Esophagus muscularis mucosa (tissue), 4 donors: ENCODE data around the gene GLIS2. TPM values are rescaled to one million over a fixed set of nuclear protein-coding genes. Genes with fewer than 3 reads are reported as not detected.

Experiments used
- DNase-seq: peaks from one replicate; pipeline ENCODE4 v3.0.0-alpha.2; 2017; ENCODE audit errors: extremely low spot score
- H3K27ac ChIP-seq, 4 donors: fragments of 200-600 bp; sonication (generic); replicated peaks in 1 of 4; 1 replicate in 3 of 4; 2 replicates in 1 of 4; pipeline ENCODE4 v1.5.1; 2016 to 2019; ENCODE audit warnings: mild to moderate bottlenecking in 1 of 4
- H3K27me3 ChIP-seq, 4 donors: fragments of 200-600 bp; sonication (generic); one replicate each; pipeline versions ENCODE4 v1.5.1 to v1.6.0; 2016 to 2019
- H3K36me3 ChIP-seq, 4 donors: fragments of 200-600 bp; sonication (generic); one replicate each; pipeline ENCODE4 v1.5.1; 2016 to 2019
- H3K4me1 ChIP-seq, 4 donors: fragments of 200-600 bp; sonication (generic); one replicate each; pipeline ENCODE4 v1.5.1; 2016 to 2019
- H3K4me3 ChIP-seq, 4 donors: fragments of 200-600 bp; sonication (generic); 1 replicate in 2 of 4; 2 replicates in 2 of 4; pipeline ENCODE4 v1.5.1; 2016 to 2019; ENCODE audit warnings: mild to moderate bottlenecking in 4 of 4, moderate library complexity in 1 of 4
- H3K9me3 ChIP-seq, 4 donors: fragments of 200-600 bp; sonication (generic); 1 replicate in 3 of 4; 2 replicates in 1 of 4; pipeline ENCODE4 v1.5.1; 2016 to 2019
- EP300 ChIP-seq: sonication (generic); formaldehyde crosslinking; IDR thresholded peaks from one replicate; pipeline ENCODE4 v1.6.1; 2017; ENCODE audit warnings: antibody characterized with exemption
- POLR2A ChIP-seq: fragments of 450-650 bp; IDR thresholded peaks from one replicate; pipeline ENCODE4 v1.6.1; 2017; ENCODE audit warnings: antibody characterized with exemption, moderate library complexity, mild to moderate bottlenecking, low read depth
- POLR2AphosphoS5 ChIP-seq, 2 donors: sonication (generic); formaldehyde crosslinking; IDR thresholded peaks; one replicate each; pipeline ENCODE4 v1.6.1; 2017; ENCODE audit warnings: antibody characterized with exemption in 2 of 2
- WGBS: methylation state at CpG from one replicate; pipeline ENCODE4 v1.1.5; 2018; 5-methylcytosine and 5-hydroxymethylcytosine counted together
- intact Hi-C: fragments of 100-400 bp; cut with DNase I; formaldehyde crosslinking; loops from one replicate; pipeline ENCODE4 v1.15.1; 2023
- total RNA-seq, 4 donors: library from RNA; depleted of rRNA; stranded (reverse); fragments of >200 nt; gene quantifications; one replicate each; pipeline versions ENCODE4 v1.1.0 to v1.2.1, GENCODE V29; 2016
- TF ChIP-seq, protein P1 (sequence below), 3 experiments: fragments of 200-600 bp in 2 of 3; fragments of 450-650 bp in 1 of 3; sonication (generic) in 2 of 3; IDR thresholded peaks; one replicate each; pipeline ENCODE4 v1.5.1; 2017 to 2019; ENCODE audit warnings: antibody characterized with exemption in 3 of 3, mild to moderate bottlenecking in 2 of 3, moderate library complexity in 1 of 3

GLIS2 gene
- total RNA-seq, 4 donors from 2014 or later, result 10.8 to 32.6 (median 14.9) TPM

- Histone ChIP-seq H3K4me3 (peak overlapping the region; percentile 88 to 97 (median 92)), H3K36me3 (no peaks in the 10 kb centered on the region), H3K4me1 (peaks cover 12 to 32% (median 29%) of the 10 kb centered on the region in 4 donors), H3K27me3 (no peaks in the 10 kb centered on the region), H3K27ac (peak overlapping the region; percentile 87 to 91 (median 88)), H3K9me3 (no peaks in the 10 kb centered on the region)
- intact Hi-C loops, result loop anchor here (5.0 kb wide), 1 partner anchor 55 kb away; no protein-coding TSS in a partner anchor
- 0% methylated on average over 2 of the region's 79 CpGs for WGBS
- DNase-seq, result no peak
- TF ChIP-seq POLR2AphosphoS5 (IDR thresholded peaks at IDR 0.05) (no peak), EP300 (no peak), POLR2A (no peak)
- TF ChIP-seq, protein P1, sequence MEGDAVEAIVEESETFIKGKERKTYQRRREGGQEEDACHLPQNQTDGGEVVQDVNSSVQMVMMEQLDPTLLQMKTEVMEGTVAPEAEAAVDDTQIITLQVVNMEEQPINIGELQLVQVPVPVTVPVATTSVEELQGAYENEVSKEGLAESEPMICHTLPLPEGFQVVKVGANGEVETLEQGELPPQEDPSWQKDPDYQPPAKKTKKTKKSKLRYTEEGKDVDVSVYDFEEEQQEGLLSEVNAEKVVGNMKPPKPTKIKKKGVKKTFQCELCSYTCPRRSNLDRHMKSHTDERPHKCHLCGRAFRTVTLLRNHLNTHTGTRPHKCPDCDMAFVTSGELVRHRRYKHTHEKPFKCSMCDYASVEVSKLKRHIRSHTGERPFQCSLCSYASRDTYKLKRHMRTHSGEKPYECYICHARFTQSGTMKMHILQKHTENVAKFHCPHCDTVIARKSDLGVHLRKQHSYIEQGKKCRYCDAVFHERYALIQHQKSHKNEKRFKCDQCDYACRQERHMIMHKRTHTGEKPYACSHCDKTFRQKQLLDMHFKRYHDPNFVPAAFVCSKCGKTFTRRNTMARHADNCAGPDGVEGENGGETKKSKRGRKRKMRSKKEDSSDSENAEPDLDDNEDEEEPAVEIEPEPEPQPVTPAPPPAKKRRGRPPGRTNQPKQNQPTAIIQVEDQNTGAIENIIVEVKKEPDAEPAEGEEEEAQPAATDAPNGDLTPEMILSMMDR (IDR thresholded peaks at IDR 0.05), result no peak
Measured at GRCh38 chr16:4272114-4272956, 43.5 kb upstream of the GLIS2 start.

DNA sequence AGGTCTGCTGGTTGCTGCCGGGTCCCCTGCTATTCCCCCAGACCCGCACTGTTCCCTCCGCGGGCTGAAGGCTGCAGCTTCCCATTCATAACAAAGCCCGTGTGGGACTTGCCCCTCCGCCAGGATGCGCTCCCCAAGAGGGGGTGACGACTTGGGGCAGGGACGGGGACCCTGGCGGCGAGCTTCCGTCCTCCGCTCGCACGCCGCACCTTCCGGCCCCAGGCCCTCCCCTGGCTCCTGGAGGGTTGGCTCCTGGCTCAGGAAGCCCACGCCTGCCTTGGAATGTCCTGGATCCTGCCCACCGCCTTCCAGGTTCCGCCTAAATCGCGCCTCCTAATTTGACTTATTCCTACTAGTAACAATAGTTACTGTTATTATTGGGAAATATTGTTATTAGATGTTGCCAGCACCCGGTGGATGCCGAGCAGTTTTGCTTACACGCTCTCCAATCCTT, 42.0 kb upstream of the GLIS2 start:
- no peaks in the 10 kb centered on the region for H3K36me3 ChIP-seq
- WGBS, result 2% methylated on average over 12 of the region's 25 CpGs
- TF ChIP-seq POLR2A, result no peak
- TF ChIP-seq EP300, result no peak
- TF ChIP-seq POLR2AphosphoS5 (IDR thresholded peaks at IDR 0.05), result peak; percentile 40 to 48
- TF ChIP-seq, protein P1 (IDR thresholded peaks at IDR 0.05), result peak; percentile 6 to 36 (median 29)
- no peaks in the 10 kb centered on the region for H3K9me3 ChIP-seq
- H3K4me3 ChIP-seq, result peak overlapping the region; percentile 88 to 97 (median 92)
- peaks cover 12 to 32% (median 29%) of the 10 kb centered on the region in 4 donors for H3K4me1 ChIP-seq
- peak; percentile 93 for DNase-seq
- H3K27ac ChIP-seq, result peak overlapping the region; percentile 87 to 91 (median 88)
- no peaks in the 10 kb centered on the region for H3K27me3 ChIP-seq
- intact Hi-C loops, result loop anchor here (5.0 kb wide), 1 partner anchor 53 kb away; no protein-coding TSS in a partner anchor

DNA sequence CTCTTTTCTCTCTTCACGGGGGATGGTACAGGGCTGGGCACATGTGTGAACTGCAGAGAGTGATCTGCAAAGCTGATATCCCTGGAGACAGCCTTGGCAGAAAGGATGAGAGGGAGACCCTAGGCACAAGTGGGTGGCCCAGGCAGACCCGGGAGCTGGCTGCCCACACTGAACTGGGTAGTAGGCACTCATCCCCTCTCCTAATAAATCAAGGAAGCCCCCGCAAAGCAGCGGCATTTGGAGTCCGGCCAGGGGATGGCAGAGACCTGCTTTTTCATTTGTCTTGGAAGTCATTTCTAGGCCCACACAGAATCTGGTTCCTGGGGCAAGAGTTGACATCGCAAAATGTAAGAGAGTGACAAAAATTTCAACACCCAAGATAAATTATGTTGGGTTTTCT, 40.0 kb upstream of the GLIS2 start:
- intact Hi-C loops, result no loop called here
- no peak for DNase-seq
- Histone ChIP-seq H3K36me3 (no peaks in the 10 kb centered on the region), H3K27me3 (no peaks in the 10 kb centered on the region), H3K4me1 (peaks cover 8 to 21% (median 21%) of the 10 kb centered on the region in 4 donors), H3K27ac (no peak overlapping the region), H3K4me3 (no peak overlapping the region), H3K9me3 (no peaks in the 10 kb centered on the region)
- TF ChIP-seq POLR2A (no peak), POLR2AphosphoS5 (IDR thresholded peaks at IDR 0.05) (no peak), EP300 (no peak)
- TF ChIP-seq, protein P1 (IDR thresholded peaks at IDR 0.05), result no peak
- WGBS, result 75% methylated on average over 6 of the region's 6 CpGs

GRCh38 chr16:4277987-4278513, 37.8 kb upstream of the GLIS2 start:
- intact Hi-C loops, result no loop called here
- 96% methylated on average over 2 of the region's 2 CpGs for WGBS
- Histone ChIP-seq H3K4me1 (peaks cover 2 to 15% (median 15%) of the 10 kb centered on the region in 4 donors), H3K4me3 (no peak overlapping the region), H3K9me3 (no peaks in the 10 kb centered on the region), H3K27me3 (no peaks in the 10 kb centered on the region), H3K27ac (no peak overlapping the region), H3K36me3 (no peaks in the 10 kb centered on the region)
- TF ChIP-seq POLR2A, result no peak
- no peak for TF ChIP-seq EP300
- no peak for TF ChIP-seq POLR2AphosphoS5 (IDR thresholded peaks at IDR 0.05)
- DNase-seq, result no peak

GRCh38 chr16:4280625-4281024, 35.2 kb upstream of the GLIS2 start:
- TF ChIP-seq POLR2AphosphoS5 (IDR thresholded peaks at IDR 0.05), result no peak
- 97% methylated on average over 2 of the region's 2 CpGs for WGBS
- no peaks in the 10 kb centered on the region for H3K4me1 ChIP-seq
- no peaks in the 10 kb centered on the region for H3K36me3 ChIP-seq
- peaks cover 0 to 7% (median 0%) of the 10 kb centered on the region in 4 donors for H3K27me3 ChIP-seq
- intact Hi-C loops, result no loop called here
- no peak overlapping the region for H3K4me3 ChIP-seq
- no peak overlapping the region for H3K27ac ChIP-seq
- DNase-seq, result no peak
- no peaks in the 10 kb centered on the region for H3K9me3 ChIP-seq
